ENCODE results near the gene TMEM167A. TPM values are rescaled to one million over a fixed set of nuclear protein-coding genes. Genes with fewer than 3 reads are reported as not detected.
A peak's percentile ranks its signal among the peaks of the same experiment; 100 is the strongest.
"Not testable (repeated sequence)": the region's sequence is repeated elsewhere in the genome, so short reads cannot be mapped to it uniquely, and the experiment has no call there.

TMEM167A gene
- total RNA-seq, 1 donor from 2014 or later = 49.1 TPM

GRCh38 chr5:83072966-83073365 lies 4.2 kb downstream of the TMEM167A start:
- H3K36me3 ChIP-seq = no peaks in the 10 kb centered on the region
- no peaks in the 10 kb centered on the region for H3K27me3 ChIP-seq (ENCODE audit: low read depth)
- H3K4me3 ChIP-seq = peak overlapping the region; percentile 5
- H3K27ac ChIP-seq (replicated peaks) = peak overlapping the region; percentile 1
- H3K4me1 ChIP-seq = peaks cover 88% of the 10 kb centered on the region
- H3K9me3 ChIP-seq (replicated peaks) = no peaks in the 10 kb centered on the region
- TF ChIP-seq CTCF (IDR thresholded peaks at IDR 0.05; ENCODE audit: borderline replicate concordance) = no peak
- no peak for DNase-seq
- intact Hi-C loops (cut with micrococcal nuclease) = no loop called here

GRCh38 chr5:83071286-83072051 lies 5.7 kb downstream of the TMEM167A start:
- Histone ChIP-seq H3K27me3 (ENCODE audit: low read depth) (no peaks in the 10 kb centered on the region), H3K36me3 (no peaks in the 10 kb centered on the region), H3K4me1 (peaks cover 85% of the 10 kb centered on the region), H3K9me3 (replicated peaks) (no peaks in the 10 kb centered on the region), H3K27ac (replicated peaks) (no peak overlapping the region), H3K4me3 (no peak overlapping the region)
- TF ChIP-seq CTCF (IDR thresholded peaks at IDR 0.05; ENCODE audit: borderline replicate concordance) = no peak
- intact Hi-C loops (cut with micrococcal nuclease) = no loop called here
- DNase-seq = no peak

- DNase-seq = no peak
- Histone ChIP-seq H3K36me3 (peaks cover 4% of the 10 kb centered on the region), H3K4me3 (no peak overlapping the region), H3K27ac (replicated peaks) (no peak overlapping the region), H3K4me1 (peaks cover 71% of the 10 kb centered on the region), H3K27me3 (ENCODE audit: low read depth) (no peaks in the 10 kb centered on the region), H3K9me3 (replicated peaks) (no peaks in the 10 kb centered on the region)
- TF ChIP-seq CTCF (IDR thresholded peaks at IDR 0.05; ENCODE audit: borderline replicate concordance) = no peak
- intact Hi-C loops (cut with micrococcal nuclease) = no loop called here
Observed at GRCh38 chr5:83069096-83069799, 7.9 kb downstream of the TMEM167A start.

GRCh38 chr5:83067377-83067776 lies 9.8 kb downstream of the TMEM167A start:
- H3K9me3 ChIP-seq (replicated peaks); DNase-seq; H3K27ac ChIP-seq (replicated peaks); H3K27me3 ChIP-seq (ENCODE audit: low read depth); H3K4me3 ChIP-seq; intact Hi-C loops (cut with micrococcal nuclease): not testable (repeated sequence)
- peaks cover 13% of the 10 kb centered on the region for H3K36me3 ChIP-seq
- peaks cover 52% of the 10 kb centered on the region for H3K4me1 ChIP-seq

GRCh38 chr5:83066548-83067110 lies 10.6 kb downstream of the TMEM167A start:
- peaks cover 15% of the 10 kb centered on the region for H3K36me3 ChIP-seq

More at GRCh38 chr5:83066548-83067110, 10.6 kb downstream of the TMEM167A start:
- no peak for DNase-seq
- intact Hi-C loops (cut with micrococcal nuclease) = no loop called here
- Histone ChIP-seq H3K27ac (replicated peaks) (no peak overlapping the region), H3K9me3 (replicated peaks) (no peaks in the 10 kb centered on the region), H3K27me3 (ENCODE audit: low read depth) (no peaks in the 10 kb centered on the region), H3K4me1 (peaks cover 45% of the 10 kb centered on the region), H3K4me3 (no peak overlapping the region)
- TF ChIP-seq CTCF (IDR thresholded peaks at IDR 0.05; ENCODE audit: borderline replicate concordance) = no peak
